ENCODE measurements around the gene CTNNA3. TPM values are rescaled to one million over a fixed set of nuclear protein-coding genes. Genes with fewer than 3 reads are reported as not detected.

The CTNNA3 gene
- total RNA-seq, 1 donor, result not detected

GRCh38 chr10:66881814-66882213 is 814.2 kb downstream of the CTNNA3 start:
- H3K79me2 ChIP-seq (ENCODE audit: insufficient read depth, low read length), result no peaks in the 10 kb centered on the region
- no peaks in the 10 kb centered on the region for H3K4me1 ChIP-seq (ENCODE audit: insufficient read depth, low read length)
- H3K36me3 ChIP-seq (ENCODE audit: insufficient read depth, low read length), result no peaks in the 10 kb centered on the region
- H4K20me1 ChIP-seq (ENCODE audit: insufficient read depth, low read length), result no peaks in the 10 kb centered on the region
- H3K9me3 ChIP-seq (ENCODE audit: low read depth, low read length), result no peaks in the 10 kb centered on the region
- DNase-seq (ENCODE audit: insufficient read length, low spot score, missing footprints), result no peak
- no peak for TF ChIP-seq CTCF (IDR thresholded peaks at IDR 0.05; ENCODE audit: extremely low read depth, low read depth, low read length)
- no peaks in the 10 kb centered on the region for H3K27me3 ChIP-seq (ENCODE audit: insufficient read depth, low read length)
- no peak overlapping the region for H3K4me3 ChIP-seq (ENCODE audit: insufficient read depth, low read length)
- H3K4me2 ChIP-seq (ENCODE audit: insufficient read depth, low read length), result no peak overlapping the region
- H2AFZ ChIP-seq (ENCODE audit: low read length), result no peak overlapping the region
- no peak overlapping the region for H3K27ac ChIP-seq (ENCODE audit: low read depth, low read length)

DNA sequence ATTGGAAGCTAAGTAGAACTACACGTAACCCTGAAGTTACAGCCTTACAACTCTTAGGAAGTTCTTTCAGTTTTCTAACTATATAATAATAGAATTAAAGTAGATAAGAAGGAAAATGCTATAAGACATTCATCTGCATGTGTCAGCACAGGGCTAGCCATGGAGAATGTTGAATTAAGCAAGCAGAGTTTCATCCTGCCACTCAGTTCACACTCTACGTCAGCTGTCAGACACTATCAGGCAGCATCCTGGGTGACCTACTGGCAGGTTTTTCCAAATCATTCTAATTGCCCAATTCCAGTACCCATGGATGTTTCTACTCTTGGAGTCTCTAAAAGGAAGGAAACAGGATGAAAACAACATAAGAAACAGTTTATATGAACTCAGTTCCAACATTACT is 815.2 kb downstream of the CTNNA3 start:
- no peak for DNase-seq (ENCODE audit: insufficient read length, low spot score, missing footprints)
- H3K4me3 ChIP-seq (ENCODE audit: insufficient read depth, low read length), result no peak overlapping the region
- no peaks in the 10 kb centered on the region for H3K36me3 ChIP-seq (ENCODE audit: insufficient read depth, low read length)
- H3K79me2 ChIP-seq (ENCODE audit: insufficient read depth, low read length), result no peaks in the 10 kb centered on the region
- no peak overlapping the region for H3K27ac ChIP-seq (ENCODE audit: low read depth, low read length)
- no peak for TF ChIP-seq CTCF (IDR thresholded peaks at IDR 0.05; ENCODE audit: extremely low read depth, low read depth, low read length)
- no peak overlapping the region for H2AFZ ChIP-seq (ENCODE audit: low read length)
- no peaks in the 10 kb centered on the region for H3K4me1 ChIP-seq (ENCODE audit: insufficient read depth, low read length)
- no peaks in the 10 kb centered on the region for H3K9me3 ChIP-seq (ENCODE audit: low read depth, low read length)
- H4K20me1 ChIP-seq (ENCODE audit: insufficient read depth, low read length), result no peaks in the 10 kb centered on the region
- H3K27me3 ChIP-seq (ENCODE audit: insufficient read depth, low read length), result no peaks in the 10 kb centered on the region
- H3K4me2 ChIP-seq (ENCODE audit: insufficient read depth, low read length), result no peak overlapping the region

DNA sequence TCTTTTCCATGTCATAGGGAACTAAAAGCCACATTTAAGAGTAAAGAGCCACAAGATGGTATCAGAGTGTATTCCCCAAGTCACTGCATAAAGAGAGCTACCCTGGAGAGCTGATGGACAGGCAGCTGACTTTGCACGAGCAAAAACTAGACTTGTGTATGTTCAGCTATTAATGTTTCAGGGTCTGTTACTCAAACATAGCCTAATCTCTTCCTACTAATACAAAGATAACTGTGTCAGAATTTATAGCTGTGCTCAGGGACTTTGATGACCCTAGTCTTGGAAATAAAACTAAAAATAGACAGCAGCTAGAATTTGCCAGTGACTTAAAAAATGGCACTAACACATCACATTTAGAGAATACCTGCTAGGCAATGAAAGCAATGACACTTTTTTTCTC is 815.7 kb downstream of the CTNNA3 start:
- no peak overlapping the region for H3K4me2 ChIP-seq (ENCODE audit: insufficient read depth, low read length)
- H3K79me2 ChIP-seq (ENCODE audit: insufficient read depth, low read length), result no peaks in the 10 kb centered on the region
- no peaks in the 10 kb centered on the region for H3K9me3 ChIP-seq (ENCODE audit: low read depth, low read length)
- TF ChIP-seq CTCF (IDR thresholded peaks at IDR 0.05; ENCODE audit: extremely low read depth, low read depth, low read length), result no peak
- no peak overlapping the region for H2AFZ ChIP-seq (ENCODE audit: low read length)
- H3K36me3 ChIP-seq (ENCODE audit: insufficient read depth, low read length), result no peaks in the 10 kb centered on the region
- no peak for DNase-seq (ENCODE audit: insufficient read length, low spot score, missing footprints)
- no peak overlapping the region for H3K27ac ChIP-seq (ENCODE audit: low read depth, low read length)
- no peaks in the 10 kb centered on the region for H4K20me1 ChIP-seq (ENCODE audit: insufficient read depth, low read length)
- no peaks in the 10 kb centered on the region for H3K4me1 ChIP-seq (ENCODE audit: insufficient read depth, low read length)
- no peaks in the 10 kb centered on the region for H3K27me3 ChIP-seq (ENCODE audit: insufficient read depth, low read length)
- no peak overlapping the region for H3K4me3 ChIP-seq (ENCODE audit: insufficient read depth, low read length)

GRCh38 chr10:66877361-66877760 is 818.6 kb downstream of the CTNNA3 start:
- no peak for DNase-seq (ENCODE audit: insufficient read length, low spot score, missing footprints)
- Histone ChIP-seq H3K27ac (ENCODE audit: low read depth, low read length) (no peak overlapping the region), H3K36me3 (ENCODE audit: insufficient read depth, low read length) (no peaks in the 10 kb centered on the region), H3K9me3 (ENCODE audit: low read depth, low read length) (no peaks in the 10 kb centered on the region), H3K4me2 (ENCODE audit: insufficient read depth, low read length) (no peak overlapping the region), H3K4me1 (ENCODE audit: insufficient read depth, low read length) (no peaks in the 10 kb centered on the region), H4K20me1 (ENCODE audit: insufficient read depth, low read length) (no peaks in the 10 kb centered on the region), H3K79me2 (ENCODE audit: insufficient read depth, low read length) (no peaks in the 10 kb centered on the region), H3K27me3 (ENCODE audit: insufficient read depth, low read length) (no peaks in the 10 kb centered on the region), H3K4me3 (ENCODE audit: insufficient read depth, low read length) (no peak overlapping the region), H2AFZ (ENCODE audit: low read length) (no peak overlapping the region)
- no peak for TF ChIP-seq CTCF (IDR thresholded peaks at IDR 0.05; ENCODE audit: extremely low read depth, low read depth, low read length)

All from osteoblast (primary cell).